NCI-H2029 (cell line): ENCODE results near the gene R3HDM2.

ENCODE experiments used
- DNase-seq: peaks from one replicate; lab custom pipeline; 2025; lab: John Stamatoyannopoulos, UW

The R3HDM2 gene

DNA sequence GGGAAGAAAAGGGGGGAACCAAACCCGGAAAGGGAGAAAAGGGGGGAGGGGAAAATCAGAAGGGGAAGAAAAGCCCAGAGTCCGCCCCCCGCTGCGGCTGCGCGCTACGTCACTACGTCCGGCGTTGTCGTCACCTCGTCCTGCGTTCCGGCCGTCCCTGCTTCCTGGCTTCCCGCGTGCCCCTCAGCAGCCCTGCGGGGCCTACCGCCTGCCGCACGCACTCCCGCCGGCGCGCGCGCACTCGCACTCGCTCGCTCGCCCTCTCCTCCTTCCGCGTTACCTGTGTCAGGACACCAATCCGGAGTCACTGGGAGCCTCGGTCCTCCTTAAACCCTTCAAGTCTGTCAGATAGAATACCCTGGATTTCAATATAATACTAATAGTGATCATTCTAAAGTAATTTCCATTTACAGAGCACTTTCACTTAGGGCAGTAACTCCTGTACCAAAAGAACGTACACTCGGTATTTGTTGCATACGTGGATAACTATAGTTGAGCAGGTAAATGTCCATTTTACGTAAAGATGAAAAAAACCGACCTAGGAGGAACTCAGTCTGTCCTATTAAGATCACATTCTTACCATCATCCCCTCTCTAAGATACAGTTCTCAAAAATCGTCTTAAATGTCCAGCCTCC lies at the start of gene R3HDM2:
TSS of gene R3HDM2 (minus strand) at position 113 of the 636 bp plus-strand sequence. CDS start 120,615 bp downstream, outside the sequence.
- DNase-seq, result peak; percentile 94

DNA sequence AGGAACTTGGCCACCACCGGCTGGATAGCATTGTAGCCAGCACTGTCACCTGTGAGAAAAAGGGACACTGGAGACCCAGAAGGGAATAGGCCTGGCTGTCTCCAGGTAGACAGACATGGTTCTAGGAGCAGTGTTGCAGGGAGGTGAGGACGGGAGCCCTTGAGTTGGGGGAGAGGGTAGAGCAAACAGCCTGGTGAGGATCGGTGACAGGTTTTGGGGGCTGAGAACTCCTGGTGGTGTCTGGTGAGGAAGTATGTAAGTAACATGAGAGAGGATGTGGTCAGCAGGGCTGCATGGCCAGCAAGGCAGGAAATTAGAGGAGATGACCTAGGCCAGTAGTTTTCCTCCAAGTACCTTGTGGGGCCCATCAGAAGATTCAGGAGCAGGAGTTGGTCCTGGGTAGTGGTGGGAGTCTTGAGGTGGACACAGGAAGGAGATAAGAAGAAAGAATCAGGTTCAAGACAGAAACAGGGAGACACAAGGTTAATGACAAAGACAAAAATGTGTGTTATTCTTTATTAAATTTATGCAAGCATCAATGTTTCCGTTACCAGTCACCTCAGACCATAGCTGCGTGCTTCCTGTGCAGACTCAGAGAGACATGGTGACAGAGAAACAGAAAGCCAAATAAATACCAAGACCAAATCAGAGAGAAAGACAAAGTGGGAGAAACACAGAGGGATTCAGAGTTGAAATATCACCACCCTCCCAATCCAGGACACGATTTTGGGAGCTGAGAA lies 48.7 kb upstream of the R3HDM2 start, which contains the start of gene ARHGAP9:
TSS of gene ARHGAP9 (minus strand) at position 491 of the 740 bp plus-strand sequence. CDS start at position 31, 460 bp downstream.
- DNase-seq, result no peak

DNA sequence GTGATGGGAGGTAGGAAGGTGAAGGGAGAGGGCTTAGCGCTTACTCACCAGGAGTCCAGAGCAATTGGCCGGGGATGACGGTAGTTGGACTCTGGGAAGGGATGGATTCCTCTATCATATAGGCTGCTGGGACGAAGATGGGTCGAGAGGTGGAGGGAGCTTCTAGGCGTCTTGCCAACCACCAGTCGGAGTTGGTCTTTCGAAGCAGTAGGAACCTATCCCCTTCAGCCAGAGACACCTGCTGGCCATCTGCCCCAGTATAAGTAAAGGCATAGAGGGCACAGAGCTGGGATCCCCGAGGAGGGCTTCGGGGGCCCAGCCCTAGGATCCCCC lies 48.2 kb upstream of the R3HDM2 start:
- DNase-seq, result no peak

DNA sequence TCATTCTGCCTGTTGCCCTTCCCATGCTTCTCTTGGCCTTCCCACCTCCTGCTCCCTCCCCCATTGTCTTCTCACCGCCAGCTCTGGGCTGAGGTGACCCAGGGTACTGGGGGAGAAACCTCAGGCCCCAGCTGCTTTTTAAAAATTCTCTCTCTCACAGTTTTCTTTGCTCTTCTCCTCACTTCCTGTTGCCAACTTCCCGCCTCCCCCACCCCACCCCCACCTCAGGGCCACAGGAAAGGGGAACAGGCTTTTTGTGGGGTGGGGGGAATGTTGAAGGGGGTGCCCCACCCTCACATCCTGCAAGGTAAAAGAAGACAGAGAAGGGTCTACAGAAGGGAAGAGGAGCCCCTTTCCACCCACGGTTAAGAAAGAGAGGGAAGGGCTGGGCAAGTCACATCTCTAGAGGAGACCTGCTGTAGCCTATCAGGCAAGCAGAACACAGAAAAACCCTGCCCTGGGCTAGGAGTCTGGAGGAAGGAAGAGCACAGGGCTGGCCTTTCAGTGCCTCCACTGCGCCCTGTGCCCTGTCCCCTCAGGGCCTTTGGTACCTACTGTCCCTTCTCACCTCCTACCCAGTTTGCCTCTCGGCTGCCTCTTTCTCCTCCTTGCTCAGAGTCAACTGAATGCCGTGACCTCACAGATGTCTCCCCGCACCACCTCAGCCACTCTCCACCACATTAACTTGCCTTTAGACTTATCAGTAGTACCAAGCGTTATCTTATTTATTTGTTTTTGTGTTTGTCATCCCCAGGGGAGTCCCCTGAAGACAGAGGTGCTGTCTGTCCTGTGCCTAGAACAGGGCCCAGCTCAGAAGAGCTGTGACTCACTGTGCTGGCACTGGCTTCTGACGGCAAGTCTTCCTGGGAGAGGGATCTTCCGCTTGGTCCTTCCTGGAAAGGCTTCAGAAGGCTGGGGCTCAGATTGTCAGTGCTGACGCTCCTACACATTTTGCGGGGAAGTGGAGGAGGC lies 47.2 kb upstream of the R3HDM2 start:
- DNase-seq, result no peak

DNA sequence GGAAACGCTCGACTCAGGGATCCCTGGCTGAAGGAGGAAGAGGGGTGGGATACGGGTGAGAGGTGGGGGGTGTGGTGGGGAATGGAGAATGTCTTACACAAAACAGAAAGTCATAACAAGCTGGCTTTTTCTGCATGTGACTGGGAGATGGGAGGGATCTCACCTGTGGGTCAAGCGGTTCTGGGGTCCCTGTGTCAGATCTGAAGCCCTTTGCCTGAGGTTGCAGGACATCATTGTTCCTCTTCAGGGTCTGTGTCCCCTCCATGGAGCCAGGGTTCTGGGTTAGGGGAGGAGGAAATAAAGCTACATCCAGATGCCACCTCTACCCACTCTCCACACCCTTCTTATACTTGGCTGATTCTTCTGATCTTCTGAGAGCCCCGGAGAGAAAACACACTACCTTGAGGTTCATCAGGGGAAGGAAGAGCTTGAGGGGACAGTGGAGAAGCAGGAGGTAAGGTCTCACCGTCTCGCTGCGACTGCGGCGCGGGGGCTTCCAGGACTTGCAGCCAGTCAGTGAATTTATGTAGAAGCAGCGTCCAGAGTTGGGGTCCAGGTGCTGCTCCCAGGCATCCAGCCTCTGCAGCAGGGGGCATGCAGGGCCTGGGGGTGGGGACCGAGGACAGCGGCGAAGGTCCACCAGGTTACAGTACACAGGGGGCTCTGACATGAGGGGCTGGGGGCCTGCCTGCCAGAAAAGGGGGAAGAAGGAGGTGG lies 46.3 kb upstream of the R3HDM2 start:
- DNase-seq, result no peak

DNA sequence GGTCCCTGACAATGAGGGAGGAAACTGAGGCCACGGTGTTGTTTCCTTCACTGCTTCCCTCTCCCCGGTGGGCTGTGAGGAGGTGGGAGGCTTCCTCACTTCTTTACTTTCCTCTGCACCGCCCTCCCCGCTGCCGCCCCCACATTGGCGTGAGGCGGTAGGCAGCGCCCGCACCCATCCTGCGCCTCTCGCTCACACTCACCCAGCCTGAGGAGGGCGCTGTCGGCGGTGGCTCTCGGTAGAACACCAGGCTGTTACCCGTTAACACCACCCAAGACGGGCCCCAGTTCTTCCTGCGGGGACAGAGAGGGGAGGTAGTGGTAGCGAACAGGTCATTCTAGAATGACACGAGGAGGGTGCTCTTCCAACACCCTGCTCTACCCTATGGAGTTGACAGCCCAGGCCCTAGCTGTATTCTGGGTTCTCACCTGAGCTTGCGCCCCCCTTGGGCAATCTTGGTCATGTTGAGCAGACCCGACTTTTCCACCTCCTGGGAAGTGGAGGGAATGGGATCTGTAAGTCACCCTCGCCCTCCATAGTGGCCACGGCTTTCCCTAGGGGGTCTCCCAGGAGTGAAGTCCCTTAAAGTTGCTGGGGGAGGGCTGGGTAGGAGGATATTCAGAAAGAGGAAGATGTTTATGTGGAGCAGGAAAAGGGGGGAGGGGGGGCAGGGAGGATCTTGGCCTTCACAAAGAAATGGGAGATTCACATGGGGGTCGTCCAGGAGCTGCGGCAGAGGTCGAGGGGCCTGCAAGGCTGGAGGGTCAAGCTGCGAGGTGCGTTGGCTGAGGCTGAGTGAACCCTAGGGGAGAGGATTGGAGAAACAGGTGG lies 45.5 kb upstream of the R3HDM2 start:
- DNase-seq, result no peak

DNA sequence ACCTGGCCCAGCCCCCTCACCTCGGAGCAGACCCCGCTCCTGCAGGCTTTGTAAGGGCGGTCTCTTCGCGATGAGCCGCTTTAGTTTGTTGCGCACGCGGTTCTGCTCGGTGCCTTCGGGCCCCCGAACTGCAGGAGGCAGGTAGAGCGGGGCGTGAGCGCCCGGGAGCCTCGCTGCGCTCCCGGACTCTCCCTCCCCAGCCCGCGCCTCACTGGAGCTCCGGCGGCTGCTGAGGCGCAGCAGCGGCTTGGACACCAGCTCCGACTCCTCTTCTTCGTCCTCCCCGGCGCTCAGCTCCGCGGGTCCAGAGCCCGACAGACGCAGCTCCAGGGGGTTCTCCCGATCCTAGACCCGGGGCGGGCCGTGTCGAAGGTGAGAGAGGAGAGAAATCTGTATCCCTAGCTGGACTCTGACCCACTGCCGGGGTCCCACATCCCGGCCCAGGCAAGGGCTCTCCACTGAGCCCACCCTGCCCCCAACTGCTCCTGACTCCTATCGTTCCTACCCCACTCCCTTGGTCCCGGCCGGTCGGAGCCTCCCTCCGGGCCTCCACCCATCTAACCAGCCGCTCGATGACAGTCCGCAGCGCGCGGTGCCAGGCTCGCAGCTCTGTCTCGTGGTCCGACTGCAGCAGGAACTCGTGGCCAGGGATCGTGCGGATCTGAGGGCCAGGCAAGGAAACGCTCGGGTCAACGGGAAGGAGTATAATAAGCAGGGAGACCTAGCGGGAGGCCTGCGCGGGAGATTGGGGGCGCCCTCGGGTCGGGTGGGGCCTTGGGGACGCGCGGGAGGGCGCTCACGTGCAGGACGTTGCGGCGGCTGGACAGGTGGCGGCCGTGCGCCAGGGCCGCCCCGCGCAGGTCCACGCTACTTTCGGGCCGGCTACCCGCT lies 44.7 kb upstream of the R3HDM2 start:
- DNase-seq, result no peak

DNA sequence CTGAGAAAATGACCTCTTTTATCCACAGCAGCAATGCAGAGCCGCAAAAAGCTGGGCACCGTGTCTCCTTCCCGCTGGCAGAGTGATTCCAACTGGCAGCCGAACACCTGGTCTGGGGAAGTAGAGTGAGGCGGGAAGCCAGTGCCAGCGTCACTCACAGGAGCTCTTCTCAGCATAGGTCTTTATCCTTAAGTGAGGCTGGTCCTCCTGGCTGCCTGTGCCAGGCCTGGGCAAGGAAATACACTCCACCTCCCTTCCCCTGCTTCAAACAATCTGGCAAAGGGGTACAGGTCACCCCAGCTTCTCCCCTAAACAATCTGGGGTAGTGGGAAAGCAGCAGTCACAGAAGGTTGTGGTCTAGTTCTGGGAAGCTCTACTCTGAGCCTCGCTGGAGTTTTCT lies 44.0 kb upstream of the R3HDM2 start:
- peak; percentile 21 for DNase-seq

DNA sequence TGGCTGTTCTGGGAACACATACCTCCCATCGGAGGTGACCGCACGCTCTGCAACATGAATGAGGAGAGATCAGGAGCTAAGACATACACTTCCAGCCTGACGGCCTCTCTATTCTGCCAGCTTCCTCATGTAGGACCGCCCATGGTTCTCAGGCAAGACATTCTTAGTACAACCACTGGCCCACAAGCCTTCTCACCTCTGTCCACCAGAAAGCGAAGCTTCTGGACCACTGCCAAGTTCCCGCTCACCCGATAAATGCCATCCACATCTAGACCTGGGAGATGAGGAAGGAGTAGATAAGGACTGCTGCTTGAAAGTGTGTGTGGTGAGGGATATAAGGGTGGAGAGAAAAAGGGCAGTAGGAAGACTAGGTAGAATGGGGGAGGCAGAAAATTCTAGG lies 43.6 kb upstream of the R3HDM2 start:
- DNase-seq, result no peak

DNA sequence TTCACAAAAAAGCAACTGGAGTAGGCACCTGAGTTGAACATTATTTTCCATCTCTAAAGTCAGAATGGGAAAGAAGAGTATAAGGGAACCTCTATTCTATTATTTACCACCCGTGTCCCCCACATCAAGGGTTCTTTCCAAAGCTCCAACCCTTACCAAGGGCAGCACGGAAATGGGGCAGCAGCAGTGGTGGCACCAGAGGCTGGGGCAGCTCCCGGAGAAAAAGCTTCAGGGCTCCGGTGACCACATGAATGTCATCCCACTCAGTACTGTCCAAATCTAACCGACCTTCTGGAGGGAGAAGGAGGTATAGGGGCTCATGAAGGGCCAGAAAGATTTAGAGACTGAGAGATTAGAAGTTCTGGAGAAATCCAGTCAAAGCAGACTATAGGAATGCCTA lies 43.0 kb upstream of the R3HDM2 start:
- DNase-seq, result no peak

DNA sequence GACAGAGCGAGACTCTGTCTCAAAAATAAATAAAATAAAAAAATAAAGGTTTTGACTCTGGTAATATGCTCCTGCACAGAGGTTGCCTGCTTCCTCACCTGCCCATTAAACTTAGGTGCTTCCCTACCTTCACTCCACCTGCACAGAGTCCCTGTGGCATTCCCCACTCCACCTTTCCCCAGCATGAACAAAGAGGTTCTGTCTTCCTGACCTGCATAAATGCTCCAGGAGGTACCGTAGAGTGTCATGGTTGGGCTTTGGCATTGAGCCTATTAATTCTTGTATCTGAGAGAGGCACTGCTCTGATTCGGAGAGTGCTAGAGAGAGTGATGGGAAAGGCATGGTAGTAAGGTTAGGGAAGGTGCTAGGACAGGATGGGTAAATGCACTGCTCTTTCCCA lies 42.5 kb upstream of the R3HDM2 start:
- DNase-seq, result peak; percentile 18

DNA sequence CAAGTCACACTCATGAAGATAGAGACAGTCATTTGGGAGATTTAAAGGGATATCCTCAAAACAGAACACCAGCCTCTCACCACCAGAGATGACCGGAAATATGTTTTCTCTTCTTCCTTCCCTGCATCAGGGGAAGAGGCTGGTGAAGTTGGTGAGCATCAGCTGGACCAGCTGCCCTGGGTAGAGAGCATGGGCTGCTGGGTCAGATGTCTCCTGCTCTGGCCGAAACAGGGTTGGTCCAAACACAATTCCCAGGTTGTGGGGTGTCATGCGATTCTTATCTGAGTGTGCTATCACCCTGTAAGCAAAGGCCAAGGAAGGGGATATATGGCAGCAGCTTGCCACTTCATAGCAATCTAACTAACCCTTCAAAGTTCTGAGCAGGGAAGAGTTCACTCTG lies 41.5 kb upstream of the R3HDM2 start:
- no peak for DNase-seq

DNA sequence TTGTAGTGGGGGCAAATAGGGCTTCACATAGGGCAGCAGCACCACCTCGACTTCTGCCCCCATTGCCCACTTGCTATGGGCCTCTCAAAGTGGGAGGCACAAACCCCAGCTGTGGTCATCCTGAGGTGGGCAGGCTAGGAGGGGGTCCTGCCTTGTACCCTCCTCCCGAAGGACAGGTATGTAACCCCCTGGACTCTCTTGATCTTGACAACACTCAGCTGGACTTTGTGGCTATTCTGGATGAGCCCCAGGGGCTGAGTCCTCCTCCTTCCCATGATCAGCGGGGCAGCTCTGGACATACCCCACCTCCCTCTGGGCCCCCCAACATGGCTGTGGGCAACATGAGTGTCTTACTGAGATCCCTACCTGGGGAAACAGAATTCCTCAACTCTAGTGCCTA lies 40.8 kb upstream of the R3HDM2 start:
- no peak for DNase-seq

DNA sequence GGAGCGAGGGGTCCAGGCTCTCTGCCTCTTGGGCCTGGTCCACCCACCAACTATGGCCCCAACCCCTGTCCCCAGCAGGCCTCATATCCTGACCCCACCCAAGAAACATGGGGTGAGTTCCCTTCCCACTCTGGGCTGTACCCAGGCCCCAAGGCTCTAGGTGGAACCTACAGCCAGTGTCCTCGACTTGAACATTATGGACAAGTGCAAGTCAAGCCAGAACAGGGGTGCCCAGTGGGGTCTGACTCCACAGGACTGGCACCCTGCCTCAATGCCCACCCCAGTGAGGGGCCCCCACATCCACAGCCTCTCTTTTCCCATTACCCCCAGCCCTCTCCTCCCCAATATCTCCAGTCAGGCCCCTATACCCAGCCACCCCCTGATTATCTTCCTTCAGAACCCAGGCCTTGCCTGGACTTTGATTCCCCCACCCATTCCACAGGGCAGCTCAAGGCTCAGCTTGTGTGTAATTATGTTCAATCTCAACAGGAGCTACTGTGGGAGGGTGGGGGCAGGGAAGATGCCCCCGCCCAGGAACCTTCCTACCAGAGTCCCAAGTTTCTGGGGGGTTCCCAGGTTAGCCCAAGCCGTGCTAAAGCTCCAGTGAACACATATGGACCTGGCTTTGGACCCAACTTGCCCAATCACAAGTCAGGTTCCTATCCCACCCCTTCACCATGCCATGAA lies 40.3 kb upstream of the R3HDM2 start:
- no peak for DNase-seq

DNA sequence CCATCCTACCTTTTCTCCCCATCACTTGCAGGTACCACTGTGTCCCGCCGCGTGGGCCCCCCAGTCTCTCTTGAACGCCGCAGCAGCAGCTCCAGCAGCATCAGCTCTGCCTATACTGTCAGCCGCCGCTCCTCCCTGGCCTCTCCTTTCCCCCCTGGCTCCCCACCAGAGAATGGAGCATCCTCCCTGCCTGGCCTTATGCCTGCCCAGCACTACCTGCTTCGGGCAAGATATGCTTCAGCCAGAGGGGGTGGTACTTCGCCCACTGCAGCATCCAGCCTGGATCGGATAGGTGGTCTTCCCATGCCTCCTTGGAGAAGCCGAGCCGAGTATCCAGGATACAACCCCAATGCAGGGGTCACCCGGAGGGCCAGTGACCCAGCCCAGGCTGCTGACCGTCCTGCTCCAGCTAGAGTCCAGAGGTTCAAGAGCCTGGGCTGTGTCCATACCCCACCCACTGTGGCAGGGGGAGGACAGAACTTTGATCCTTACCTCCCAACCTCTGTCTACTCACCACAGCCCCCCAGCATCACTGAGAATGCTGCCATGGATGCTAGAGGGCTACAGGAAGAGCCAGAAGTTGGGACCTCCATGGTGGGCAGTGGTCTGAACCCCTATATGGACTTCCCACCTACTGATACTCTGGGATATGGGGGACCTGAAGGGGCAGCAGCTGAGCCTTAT lies 39.6 kb upstream of the R3HDM2 start:
- DNase-seq, result no peak

DNA sequence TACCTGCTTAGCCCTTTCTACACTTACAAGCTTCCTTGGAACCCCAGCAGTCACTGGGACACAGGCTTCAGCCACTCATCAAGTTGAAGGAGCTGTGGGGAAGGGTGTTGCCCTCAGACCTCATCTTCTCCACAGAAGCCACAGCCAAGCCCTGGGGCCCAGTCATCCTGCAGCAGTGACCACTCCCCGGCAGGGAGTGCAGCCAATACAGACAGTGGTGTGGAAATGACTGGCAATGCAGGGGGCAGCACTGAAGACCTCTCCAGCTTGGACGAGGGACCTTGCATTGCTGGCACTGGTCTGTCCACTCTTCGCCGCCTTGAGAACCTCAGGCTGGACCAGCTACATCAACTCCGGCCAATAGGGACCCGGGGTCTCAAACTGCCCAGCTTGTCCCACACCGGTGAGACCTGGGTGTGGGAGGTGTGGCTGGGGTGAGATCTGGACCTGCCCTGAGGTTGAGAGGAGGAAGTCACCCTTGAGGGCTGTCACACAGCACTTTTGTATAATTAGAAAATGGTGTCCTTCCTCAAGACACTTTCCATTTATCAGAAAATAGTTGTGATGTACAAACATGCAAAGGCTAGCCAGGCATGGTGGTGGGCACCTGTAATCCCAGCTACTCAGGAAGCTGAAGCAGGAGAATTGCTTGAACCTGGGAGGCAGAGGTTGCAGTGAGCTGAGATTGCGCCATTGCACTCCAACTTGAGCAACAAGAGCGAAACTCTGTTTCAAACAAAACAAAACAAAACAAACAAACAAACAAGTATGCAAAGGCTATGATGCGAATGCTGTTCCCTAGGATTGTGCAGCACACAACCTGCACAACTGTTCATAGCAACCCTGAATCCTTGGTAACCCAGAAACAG lies 38.7 kb upstream of the R3HDM2 start:
- DNase-seq, result no peak

DNA sequence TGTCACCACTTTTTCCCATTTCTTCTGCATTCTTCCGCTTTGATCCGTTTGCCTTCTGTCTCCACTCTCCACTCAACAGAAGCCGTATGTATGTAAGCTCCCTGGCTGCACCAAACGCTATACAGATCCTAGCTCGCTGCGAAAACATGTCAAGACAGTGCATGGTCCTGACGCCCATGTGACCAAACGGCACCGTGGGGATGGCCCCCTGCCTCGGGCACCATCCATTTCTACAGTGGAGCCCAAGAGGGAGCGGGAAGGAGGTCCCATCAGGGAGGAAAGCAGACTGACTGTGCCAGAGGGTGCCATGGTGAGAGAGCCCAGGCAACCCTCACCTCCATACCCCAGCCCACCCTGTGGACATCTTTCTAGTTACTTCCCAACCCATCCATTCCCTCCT lies 37.1 kb upstream of the R3HDM2 start:
- DNase-seq, result no peak
